Central memory CD4-positive, alpha-beta T cell (primary cell): ENCODE measurements around the gene XYLT1.
"Not testable (repeated sequence)": the region's sequence is repeated elsewhere in the genome, so short reads cannot be mapped to it uniquely, and the experiment has no call there.

Experiments used
- DNase-seq: peaks from one replicate; pipeline ENCODE4 v3.0.0; 2022

XYLT1 gene

GRCh38 chr16:17330044-17330443 lies 140.7 kb downstream of the XYLT1 start:
- no peak for DNase-seq

DNA sequence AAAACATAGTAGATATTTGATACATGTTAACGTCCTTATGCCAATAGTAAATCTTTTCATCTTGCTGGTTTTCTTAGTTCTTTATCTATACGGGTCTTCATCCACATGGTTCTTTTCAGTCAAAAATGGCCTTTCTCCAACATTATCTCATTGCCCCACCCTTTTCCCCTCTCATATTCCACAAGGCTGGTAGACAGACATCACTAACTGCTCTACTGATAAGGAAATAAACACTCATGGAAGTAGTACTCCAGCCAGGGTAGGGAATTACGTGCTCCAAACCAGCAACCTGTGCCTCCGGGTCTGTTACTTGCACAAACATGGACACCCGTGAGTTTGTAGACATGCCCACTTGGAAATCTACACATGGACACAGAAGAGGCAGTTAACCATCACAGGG lies 141.4 kb downstream of the XYLT1 start:
- DNase-seq: no peak

DNA sequence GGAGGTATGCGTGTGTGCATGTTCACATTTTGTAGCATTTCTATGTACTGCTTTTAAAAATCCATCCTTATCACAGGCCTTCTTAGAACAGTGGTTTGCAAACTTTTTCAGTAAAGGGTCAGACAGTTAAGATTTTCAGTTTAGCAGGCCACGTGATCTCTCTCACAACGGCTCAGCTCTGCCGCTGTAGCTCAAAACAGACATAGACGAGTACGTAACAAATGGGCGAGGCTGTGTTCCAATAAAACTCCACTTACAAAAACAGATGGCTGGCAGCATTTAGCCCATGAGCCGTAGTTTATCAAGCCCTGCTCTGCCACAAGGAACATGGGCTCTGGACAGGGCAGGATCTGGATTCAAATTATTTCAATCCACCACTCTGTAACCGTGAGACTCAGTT lies 141.8 kb downstream of the XYLT1 start:
- DNase-seq: no peak

DNA sequence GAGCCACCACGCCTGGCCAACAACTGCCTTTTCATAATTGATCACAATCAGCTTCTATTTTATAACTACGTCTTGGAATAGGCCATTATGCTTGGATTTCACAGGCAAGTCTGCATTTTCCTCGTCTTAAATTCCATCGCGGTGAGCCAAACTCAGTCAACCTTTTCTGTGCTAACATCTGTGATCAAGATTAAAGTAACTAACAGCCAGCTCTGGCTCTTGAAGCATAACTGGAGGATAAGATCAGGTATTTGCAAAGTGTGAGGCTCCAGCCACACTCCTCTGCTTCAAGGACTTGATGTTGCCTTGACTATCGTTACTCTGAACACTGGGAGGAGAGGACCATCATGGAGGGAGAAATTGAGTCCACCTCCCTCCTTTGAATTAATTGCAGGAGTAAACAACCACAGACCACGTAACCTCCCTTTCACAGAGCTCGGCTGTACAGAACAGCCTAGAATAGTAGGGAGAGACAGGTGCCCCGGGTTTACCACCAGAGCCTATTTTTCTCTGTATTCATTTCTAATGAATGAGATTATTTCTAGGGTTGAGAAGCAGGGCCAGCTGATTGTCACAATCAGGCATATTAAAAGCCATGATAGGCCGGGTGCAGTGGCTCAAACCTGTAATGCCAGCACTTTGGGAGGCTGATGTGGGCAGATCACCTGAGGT lies 143.0 kb downstream of the XYLT1 start:
- DNase-seq: no peak

DNA sequence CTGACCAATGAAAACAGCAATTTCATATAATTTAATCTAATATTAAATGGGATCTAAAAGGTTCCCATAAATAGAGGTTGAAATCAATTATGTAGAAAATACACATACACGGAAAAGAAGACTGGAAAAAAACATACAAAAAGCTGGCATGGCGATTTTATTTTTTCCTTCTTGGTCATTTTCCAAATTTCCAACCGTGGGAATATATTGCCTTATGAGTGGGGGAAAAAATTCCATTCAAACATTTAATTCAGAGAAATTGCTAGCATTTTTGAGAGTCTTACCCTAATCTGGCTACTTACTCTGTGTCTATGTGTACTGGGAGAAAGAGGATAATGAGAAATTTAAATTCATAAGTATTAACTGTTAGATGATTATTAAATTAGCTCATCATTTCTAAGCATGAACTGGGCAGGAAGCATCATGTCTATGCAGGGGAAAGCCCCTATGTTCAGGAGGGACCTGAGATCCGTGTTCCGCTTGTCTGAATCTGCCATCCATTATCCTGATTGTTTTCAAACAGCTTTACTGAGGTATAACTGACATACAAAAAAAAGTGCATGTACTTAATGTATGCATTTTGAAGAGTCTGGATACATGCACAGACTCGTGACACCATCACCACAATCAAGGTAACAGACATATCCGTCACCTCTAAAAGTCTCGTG lies 145.2 kb downstream of the XYLT1 start:
- no peak for DNase-seq

DNA sequence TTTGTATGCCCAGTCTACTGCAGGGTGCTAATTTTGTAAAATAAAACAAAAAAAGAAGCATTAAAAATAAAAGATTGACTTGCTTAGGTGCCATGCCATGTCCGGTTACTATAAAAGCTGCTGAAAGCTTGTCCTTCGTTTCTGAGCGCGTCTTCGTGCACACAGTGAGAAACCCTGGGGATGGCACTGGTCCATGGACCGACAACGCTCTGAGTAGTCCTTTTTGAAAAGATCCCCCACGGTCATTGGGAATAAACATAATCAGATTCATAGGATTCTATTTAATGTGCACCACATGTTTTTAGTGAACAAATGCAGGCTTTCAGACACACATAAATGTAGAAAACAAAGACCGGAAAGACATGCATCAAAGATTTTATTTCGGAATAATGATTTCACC lies 146.3 kb downstream of the XYLT1 start:
- DNase-seq: no peak

DNA sequence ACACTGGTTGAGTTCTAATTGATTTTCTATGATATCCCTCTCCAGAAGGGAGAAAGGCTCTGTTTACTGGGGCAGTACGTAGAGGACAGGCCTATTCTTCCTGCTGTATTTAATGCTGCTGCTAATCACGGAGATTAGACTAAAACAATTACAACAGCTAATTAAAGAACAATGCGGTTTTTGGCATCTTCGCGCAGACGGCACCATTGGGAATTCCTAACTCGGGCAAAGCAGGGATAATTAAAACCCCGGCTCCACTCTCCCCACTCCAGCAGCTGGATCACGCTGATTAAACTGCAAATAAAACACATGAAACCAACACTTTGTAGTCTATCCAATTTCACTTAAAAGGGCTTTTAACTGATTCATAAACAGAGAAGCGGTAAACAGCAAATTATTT lies 147.6 kb downstream of the XYLT1 start:
- no peak for DNase-seq

DNA sequence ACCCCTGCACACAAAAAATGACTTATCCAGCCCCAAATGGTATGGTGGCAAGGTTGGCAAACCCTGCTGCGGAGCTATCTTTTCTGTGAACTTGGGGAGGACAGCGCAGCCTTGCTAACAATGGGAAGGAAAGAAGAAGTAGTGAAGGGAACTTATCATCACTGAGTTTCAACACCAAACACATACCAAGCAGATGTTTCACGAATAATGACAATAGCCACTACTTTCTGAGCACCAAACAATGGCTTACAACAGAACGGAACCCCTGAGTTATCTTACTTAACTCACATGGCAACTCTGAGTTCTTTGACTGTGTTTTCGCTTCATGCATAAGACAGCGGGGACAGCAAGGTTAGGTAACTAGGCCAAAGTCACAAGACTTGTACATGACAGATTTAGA lies 148.9 kb downstream of the XYLT1 start:
- no peak for DNase-seq

DNA sequence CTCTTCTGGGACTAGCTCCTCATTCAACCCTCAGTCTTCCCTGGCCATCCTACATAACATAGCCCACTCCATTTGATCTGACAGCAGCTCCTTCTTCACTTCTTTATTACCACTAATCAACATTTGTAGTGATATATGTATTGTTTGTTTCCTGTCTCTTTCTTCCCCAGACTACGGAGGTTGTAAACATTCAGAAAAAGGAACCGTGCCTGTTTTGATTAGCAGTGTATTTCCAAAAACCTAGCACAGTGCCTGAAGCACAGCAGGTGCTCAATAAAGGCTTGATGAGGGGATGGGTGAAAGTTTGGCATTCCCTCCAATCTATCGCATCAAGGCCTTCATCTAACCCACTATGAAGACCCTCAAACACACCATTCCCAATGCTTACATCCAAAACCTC lies 150.8 kb downstream of the XYLT1 start:
- DNase-seq: no peak

GRCh38 chr16:17318238-17318637 lies 152.5 kb downstream of the XYLT1 start:
- no peak for DNase-seq

- no peak for DNase-seq
Measured at GRCh38 chr16:17316005-17316404, 154.8 kb downstream of the XYLT1 start.

GRCh38 chr16:17313793-17314547 lies 156.8 kb downstream of the XYLT1 start:
- DNase-seq: no peak

DNA sequence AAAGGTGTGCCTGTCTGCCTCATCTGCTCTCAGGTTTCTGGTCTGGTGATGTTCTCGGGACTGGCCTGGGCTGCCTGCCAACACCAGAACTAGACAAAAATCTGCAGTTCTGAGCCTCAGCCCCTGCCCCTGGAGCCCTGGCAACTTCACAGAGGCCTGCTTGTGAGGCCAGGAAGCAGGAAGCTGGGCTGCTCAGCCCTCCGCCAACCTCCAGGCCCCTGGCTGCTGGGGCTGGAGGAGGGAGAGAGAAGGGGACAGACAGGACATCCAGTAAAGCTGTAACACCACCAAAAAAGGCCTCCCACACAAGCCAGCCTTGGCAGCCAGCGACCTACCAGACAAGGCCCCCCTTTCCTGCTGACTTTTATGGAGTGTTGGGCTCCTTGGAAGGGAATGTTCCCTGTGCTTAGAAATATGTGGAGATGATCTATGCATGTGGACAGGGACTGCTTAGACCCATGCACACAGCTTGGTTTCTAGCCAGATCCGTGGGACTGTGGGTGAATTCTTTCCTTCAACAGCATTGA lies 157.6 kb downstream of the XYLT1 start:
- DNase-seq: no peak

DNA sequence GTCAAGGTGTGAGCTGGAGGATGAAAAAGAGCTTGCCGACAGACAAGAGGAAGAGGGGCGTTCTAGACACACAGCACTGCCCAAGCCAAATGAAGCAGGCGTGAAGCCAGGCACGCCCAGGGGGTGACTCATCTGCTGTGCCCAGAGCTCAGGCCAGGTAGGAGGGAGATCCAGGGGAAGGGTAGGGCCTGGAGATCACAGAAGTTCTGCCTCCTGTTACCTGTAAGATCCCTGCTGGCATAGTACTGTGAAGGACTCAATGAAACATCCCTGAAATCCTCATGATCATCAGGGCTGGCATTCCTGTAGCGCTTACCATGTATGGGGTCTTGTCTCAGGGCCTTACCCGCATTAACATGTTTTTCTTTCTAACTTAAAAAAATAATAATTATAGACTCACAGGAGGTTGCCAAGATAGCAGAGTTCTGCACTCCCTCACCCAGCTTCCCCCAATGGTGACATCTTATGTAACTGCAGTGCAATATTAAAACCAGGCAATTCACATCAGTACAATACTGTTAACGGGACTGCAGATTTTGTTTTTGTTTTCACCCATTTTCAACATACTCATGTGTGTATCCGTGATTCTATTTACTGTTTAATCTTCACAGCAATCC lies 158.6 kb downstream of the XYLT1 start:
- no peak for DNase-seq

GRCh38 chr16:17311333-17312093 lies 159.2 kb downstream of the XYLT1 start:
- no peak for DNase-seq

DNA sequence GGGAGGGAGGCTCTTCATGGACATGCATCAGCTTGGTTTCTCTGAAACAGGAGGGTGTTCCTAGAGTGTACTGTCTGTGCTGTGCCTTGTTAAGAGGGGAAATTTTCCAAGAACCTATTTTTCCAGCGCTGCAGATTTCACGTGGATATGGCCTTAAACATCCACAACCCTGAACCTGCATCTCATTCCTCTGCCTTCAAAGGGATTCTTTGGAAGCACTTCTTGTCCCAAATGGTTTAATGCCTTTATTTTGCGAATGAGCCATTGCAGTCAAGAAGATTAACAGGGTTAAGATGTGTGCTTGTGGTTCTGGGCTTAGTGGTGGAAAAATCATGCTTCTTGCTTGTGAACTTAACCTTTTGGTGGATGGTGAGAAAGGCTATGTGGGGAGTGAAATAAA lies 161.2 kb downstream of the XYLT1 start:
- no peak for DNase-seq

DNA sequence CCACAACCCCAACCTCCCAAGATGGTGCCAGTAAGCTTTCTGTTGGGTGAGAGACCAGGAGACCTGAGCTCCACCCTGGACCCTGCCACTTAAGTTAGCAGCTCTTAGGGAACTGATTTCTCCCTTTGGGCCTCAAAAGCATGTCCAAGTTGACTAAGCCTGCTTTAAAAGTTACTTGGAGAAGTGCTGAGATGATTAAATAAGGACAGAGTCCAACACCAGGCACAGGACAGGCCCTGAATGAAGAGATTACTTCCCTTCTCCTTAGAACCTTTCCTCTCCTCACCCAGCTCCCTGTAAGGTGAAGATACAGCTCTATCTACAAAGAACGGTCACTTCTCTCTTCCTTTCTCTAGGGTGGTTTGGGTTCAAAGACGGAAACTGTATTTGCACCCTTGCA lies 162.6 kb downstream of the XYLT1 start:
- no peak for DNase-seq

- no peak for DNase-seq
Measured at GRCh38 chr16:17307504-17307903, 163.3 kb downstream of the XYLT1 start.

DNA sequence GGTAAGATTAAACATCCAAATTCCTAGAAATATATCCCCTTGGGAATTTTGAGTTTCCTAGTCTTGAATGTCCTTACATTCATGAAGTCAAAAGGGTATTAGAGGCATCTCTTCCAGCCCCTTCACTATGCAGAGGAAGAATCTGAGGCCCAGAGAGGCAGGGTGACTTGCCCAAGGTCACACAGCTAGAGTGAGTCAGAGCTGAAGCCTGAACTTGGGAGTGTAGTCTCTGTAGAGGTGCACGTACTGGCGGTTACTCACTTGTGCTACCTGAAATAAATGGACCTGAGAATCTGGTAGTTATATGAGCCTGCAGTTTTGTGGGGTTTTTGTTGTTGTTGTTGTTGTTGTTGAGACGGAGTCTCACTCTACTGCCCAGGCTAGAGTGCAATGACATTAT lies 164.0 kb downstream of the XYLT1 start:
- DNase-seq: no peak

- DNase-seq: not testable (repeated sequence)
Measured at GRCh38 chr16:17306211-17306610, 164.5 kb downstream of the XYLT1 start.

GRCh38 chr16:17305694-17306093 lies 165.1 kb downstream of the XYLT1 start:
- no peak for DNase-seq

- no peak for DNase-seq
Measured at GRCh38 chr16:17304491-17305119, 166.2 kb downstream of the XYLT1 start.
